COLO668 (cell line): ENCODE results near the gene ZCCHC8.
A peak's percentile ranks its signal among the peaks of the same experiment; 100 is the strongest.
"Not testable (repeated sequence)": the region's sequence is repeated elsewhere in the genome, so short reads cannot be mapped to it uniquely, and the experiment has no call there.

ENCODE experiments used
- DNase-seq: peaks from one replicate; lab custom pipeline; 2025; ENCODE audit not compliant: unreplicated experiment; lab: John Stamatoyannopoulos, UW

Gene ZCCHC8

DNA sequence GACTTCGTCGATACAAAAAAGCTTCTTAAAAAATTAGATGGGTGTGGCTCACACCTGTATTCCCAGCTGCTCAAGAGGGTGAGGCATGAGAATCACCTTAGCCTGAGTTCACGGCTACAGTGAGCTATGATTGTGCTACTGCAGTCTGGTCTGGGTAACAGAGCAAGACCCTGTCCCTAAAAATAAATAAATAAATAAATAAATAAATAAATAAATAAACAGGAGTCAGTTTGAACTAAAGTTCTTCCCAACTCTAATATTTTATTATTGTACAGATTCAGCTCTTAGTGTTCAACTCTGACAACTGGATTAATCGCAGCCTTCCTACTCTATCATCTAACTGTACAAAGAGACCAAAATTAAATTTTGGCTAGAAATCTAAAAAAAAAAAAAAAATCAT lies 65.5 kb downstream of the ZCCHC8 start:
- DNase-seq: no peak

DNA sequence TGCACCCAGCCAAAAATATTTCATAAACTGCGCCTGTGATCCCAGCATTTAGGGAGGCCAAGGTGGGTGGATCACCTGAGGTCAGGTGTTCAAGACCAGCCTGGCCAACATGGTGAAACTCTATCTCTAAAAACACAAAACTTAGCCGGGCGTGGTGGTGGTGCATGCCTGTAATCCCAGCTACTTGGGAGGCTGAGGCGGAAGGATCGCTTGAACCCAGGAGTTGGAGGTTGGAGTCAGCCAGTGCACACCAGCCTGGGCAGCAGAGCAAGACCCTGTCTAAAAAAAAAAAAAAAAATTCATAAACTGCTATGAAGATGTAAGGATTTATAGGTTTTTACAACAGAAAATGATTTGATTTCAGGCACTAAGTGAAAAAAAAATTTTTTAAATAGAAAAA lies 71.7 kb downstream of the ZCCHC8 start:
- DNase-seq: not testable (repeated sequence)

DNA sequence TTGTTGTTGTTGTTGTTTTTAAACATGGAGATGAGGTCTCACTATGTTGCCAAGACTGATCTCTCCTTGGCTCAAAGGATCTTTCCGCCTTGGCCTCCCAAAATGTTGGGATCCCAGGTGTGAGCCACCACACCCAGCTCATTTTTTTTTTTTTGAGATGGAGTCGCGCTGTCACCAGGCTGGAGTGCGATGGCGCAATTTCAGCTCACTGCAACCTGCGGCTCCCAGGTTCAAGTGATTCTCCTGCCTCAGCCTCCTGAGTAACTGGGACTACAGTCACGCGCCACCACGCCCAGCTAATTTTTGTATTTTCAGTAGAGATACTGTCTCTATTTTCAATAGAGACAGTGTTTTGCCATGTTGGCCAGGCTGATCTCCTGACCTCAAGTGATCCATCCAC lies 73.3 kb downstream of the ZCCHC8 start:
- no peak for DNase-seq

DNA sequence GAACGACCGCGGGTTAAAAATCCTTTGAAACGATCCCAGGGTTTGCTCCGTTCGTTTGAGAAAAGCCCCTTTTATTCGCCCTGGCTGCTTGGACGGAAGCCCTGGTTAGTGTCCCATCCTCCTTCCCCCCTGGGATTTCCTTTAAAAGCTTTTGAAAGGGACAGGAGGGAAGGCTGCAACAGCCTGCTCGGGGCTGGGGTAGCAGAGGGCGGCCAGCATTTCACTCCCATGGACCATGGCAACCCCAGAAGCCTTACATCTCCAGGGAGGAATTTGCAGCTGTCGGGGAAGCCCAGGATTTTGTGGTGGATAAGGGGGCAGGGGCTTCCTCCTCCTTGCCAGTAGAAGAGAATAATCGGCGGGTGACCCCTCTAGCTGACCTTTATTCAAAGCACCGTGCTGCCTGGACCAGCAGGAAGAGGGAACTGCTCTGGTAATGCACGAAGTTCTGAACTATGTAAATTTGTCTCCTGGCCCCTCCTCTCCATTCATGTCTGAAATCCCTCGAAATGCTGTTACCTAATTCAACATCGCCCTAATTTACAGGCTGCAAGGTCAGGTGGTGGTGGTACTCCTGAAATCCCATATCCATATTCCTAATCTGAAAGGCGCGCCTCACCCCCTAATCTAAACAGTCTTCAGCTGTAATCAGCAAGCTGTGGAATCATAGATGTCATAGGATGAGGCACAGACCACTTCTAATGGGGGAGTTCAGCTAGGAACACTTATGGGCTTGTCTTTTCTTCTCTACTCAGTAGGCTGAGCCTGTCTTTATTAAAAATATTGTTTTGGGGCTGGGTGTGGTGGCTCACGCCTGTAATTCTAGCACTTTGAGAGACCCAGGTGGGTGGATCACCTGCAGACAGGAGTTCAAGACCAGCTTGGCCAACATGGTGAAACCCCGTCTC lies 77.2 kb downstream of the ZCCHC8 start:
- DNase-seq: peak; percentile 45

DNA sequence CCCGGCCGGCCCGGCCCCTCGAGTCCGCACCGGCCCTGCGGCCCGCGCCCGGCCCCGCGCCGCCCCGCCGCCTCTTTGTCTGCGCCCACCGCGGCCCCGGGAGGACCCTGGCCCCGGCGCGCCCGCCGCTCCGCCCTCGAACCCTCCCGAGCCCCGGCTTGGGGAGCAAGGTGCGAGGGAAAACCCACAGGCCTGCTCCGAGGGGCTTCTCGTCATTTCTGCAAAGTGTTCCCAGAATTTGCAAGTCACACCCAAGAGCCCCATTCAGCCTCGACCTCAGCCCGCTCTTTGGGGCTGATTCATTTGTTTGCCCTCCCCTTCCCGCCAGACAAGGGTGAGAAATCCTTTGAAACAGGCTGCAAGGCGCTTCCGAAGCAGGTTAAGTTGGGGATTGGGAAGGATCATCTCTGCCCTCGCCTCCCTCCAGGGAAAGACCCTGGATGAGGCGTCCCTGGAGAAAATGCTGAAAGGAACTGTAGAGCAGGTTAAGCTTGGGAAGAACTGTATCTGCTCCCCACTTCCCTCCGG lies 77.9 kb downstream of the ZCCHC8 start:
- no peak for DNase-seq

DNA sequence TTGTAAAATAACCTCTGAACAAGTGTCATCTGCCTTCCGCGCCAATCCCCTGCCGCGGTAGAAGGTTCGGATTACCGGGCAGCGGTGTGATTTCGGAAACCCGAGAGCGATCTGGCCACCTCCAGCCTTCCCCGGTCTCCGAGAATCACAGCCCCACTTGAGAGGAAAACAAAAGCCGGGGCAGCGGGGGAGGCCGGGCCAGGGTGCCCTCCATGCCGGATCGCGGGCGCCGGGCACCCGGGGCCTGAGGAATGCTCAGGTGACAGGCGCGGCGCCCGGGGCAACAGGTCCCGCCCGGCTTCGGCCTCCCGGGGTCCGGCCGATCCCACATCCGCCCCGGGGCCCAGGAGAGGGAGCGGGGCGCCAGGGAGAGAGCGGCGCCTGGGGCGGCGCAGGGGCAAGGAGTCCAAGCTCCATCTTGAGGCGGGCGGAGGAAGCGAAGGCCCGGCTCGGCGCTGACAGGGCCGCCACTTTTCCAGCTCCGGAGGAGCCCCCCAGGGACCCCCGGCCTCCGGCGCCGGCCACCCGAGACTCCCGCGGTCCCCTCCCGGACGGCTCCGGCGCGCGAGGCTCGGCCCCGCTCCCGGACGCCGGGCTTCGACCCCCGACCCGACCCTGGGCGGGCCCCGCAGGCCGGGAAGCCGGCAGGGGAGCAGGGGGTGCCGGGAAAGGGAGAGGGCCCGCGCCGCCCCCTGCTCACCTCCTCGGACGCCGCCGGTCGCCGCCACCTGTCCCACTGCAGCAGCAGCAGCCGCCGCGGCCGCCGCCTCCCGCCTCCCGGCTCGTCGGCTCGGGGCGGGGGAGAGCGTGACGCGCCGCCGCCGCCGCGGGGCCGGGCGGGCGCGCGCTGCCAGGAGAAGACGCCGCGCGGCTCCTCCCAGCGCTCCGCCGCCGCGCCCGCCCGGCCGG lies 78.7 kb downstream of the ZCCHC8 start, which contains the start of gene CLIP1:
Gene CLIP1, minus strand, starts transcription at position 849 of the 909 bp plus-strand sequence. CDS start 42,217 bp downstream, outside the sequence.
- peak; percentile 88 for DNase-seq
